ENCODE results near the gene PHACTR1.

The PHACTR1 gene

DNA sequence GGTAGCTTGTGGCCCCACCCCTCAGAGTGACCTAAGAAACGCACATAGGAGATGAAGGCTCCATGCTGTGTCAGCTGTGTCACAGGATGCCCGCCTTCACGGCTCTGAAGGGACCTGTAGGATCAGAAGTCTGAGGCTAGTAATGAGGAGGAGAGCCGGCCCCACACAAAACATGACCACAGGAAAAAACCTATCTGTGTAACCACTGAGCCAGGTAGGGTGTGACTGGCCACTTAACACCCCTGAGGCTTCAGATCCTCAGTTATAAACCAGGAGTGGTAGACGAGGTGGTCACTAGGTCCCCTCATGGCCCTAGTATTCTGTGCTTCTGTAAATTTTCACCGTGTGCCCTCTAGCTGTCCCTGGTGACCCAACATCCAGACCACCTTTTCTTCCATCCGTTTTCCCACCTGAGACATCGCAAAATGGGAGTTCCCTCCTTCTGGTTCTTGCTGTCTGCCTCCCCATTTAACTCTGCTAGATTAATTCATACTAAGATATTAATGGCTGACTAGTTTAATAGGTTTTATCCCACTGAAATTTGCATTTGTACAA, 558.9 kb downstream of the PHACTR1 start:
- no peak for DNase-seq

DNA sequence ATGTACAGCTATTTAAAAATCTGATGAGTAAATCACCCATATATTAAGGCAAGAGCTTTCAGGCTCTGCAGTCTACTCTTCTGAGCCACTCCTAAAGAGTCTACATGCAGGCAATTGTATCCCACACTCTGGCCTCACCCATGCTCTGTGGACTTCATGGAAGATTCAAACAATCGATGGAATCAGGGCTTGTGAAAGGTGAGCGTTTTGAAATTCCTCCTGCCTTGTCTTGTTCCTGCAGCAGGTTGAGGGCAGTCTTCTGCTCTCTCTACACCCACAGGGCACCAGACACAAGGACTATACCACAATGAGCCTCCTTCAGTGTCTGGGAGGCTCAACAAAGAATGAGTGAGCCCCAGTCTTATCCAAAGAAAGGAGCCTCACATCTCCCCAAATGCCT, 560.7 kb downstream of the PHACTR1 start:
- DNase-seq = no peak

- DNase-seq = no peak
Measured at GRCh38 chr6:13278164-13278563, 561.6 kb downstream of the PHACTR1 start.

DNA sequence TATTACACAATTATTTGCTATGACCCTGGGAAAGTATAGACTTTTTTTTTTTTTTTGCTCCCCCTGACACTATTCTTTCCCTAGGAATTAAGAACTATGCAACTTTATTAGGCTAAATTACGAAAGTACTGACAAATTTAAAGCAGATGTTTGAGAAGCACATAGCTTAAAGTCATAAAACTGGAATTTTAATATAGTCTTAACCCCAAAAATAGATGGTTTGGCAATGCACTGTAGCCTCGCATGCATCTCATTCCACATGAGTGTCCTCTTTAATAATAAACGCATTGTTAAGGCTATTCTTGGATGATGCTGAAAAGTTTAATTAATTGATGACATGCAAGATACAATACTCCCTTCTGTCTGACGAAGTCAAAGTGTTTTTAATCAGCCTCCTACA, 562.4 kb downstream of the PHACTR1 start:
- no peak for DNase-seq

DNA sequence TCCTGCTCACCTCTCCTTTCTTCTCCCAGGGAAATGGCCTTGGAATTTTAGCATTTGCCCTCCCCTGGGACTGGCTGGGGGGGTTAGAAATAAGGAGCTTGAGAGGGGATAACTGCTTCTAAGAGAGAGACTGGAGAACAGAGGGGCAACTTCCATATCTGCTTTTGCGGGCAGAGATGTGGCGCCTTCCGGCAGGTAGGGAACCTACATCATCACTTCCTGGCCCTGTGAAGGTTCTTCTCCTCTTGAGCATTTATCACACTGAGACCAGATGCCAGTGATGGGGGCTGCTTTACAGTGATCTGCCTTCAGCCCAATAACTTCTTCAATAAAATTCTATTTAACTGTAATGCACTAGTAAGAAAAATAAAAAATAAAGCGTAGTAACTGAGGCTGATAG, 563.7 kb downstream of the PHACTR1 start:
- no peak for DNase-seq

DNA sequence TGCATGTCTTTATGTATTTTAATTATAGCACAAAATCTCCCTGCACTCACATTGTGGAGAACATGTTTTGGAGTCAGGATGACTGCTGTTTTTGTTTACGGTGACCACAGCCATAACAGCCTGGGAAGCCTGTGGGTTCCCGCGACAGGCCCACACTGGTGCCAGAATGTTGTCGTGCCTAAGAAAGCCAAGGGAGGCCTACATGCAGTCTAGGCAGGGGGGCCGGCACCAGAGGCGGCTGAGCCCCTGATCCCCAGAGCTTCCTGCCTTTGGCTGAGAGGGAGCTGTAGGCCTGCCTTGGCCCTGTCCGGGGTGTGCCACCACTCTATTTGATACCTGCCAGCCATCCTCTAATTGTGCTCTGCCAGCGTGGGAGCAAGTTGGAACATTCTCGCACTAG, 565.1 kb downstream of the PHACTR1 start:
- DNase-seq = no peak

GRCh38 chr6:13282393-13283069, 566.0 kb downstream of the PHACTR1 start:
- DNase-seq = no peak

- no peak for DNase-seq
Measured at GRCh38 chr6:13283331-13283730, 566.8 kb downstream of the PHACTR1 start.

DNA sequence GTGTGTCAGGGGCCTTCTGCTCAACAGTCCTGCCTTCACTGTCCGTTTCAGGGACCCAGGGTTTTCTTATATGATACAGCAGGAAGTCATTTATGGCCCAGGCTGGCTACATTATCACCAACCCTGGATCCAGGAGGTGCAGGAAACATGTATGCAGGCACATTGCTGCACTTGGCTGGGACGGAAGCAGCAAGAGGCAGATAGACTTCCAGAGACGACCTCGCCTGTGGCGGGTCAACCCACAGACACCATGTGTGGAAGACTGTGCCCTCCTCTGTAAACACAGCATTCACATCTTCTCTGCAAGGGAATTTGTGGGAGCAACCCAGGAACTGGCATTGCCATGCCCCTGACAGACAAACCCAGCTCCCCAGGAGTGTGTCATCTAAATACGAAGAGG, 568.1 kb downstream of the PHACTR1 start:
- no peak for DNase-seq

- no peak for DNase-seq
Measured at GRCh38 chr6:13285705-13286104, 569.1 kb downstream of the PHACTR1 start.

GRCh38 chr6:13286181-13286580, 569.6 kb downstream of the PHACTR1 start:
- no peak for DNase-seq

DNA sequence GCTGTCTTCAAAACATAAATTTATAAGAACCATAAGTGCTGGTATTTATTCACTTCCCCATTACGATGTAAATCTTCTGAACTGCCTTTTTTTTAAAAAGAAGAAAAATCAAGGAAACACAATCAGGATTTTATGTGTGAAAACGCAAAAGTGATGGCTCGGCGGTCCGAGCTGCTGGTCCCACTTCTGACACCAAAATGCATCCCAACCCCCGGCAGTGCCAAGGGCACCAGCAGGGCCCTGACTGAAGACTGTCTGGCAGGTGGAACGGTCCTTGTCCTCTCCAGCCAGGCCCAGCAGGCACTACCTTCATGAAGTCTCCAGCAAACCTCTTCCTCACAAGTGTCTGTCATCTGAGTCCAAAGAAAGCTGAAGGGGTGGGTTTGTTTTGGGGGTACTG, 570.5 kb downstream of the PHACTR1 start:
- no peak for DNase-seq

DNA sequence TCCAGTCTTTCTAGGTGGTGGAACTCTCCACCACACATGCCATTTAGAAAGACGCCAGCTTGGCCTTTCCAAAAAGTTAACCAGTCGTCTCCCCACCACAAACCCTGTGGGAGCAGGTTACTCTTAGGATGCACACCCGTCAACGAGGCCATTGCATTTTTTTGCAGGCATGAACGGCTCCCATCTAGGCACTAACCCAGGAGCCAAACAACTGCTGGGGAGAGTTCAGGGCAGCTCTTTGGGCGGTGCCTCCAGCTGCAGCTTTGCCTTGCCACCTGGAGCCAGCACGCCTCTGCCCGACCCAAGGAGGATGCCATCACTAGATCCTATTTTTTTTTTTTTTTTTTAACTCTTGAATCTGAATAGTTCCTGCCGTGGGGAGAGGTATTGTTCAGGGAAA, 571.9 kb downstream of the PHACTR1 start:
- DNase-seq = no peak

- DNase-seq = no peak
Measured at GRCh38 chr6:13288969-13289391, 572.4 kb downstream of the PHACTR1 start.

DNA sequence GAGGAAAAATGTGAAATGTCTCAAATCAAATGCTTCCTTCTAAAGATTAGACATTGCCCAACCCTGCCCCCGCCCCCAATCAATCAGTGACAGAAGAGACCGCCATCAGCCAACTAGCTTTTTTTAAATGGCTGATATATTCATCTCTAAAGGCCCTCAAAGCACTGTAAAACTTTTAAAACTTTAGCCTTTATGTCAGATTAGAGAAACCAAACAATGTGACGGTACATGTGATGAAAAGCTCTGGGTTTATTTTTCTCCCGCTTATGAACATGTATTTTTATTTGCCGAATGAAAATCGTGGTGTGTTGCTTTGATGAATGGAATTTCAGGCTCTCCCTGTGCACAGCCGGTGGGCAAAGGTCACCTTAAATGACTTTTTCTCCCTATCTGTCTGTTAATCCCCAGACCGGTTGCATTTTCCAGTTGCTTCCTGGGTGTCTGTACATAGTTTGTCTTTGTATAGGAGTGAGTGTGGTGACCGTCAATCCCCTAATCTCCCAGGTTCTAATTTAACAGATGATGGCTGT, 573.3 kb downstream of the PHACTR1 start:
- DNase-seq = no peak

- DNase-seq = no peak
Measured at GRCh38 chr6:13290335-13290734, 573.8 kb downstream of the PHACTR1 start.

GRCh38 chr6:13292774-13293173, 576.2 kb downstream of the PHACTR1 start:
- DNase-seq = no peak

DNA sequence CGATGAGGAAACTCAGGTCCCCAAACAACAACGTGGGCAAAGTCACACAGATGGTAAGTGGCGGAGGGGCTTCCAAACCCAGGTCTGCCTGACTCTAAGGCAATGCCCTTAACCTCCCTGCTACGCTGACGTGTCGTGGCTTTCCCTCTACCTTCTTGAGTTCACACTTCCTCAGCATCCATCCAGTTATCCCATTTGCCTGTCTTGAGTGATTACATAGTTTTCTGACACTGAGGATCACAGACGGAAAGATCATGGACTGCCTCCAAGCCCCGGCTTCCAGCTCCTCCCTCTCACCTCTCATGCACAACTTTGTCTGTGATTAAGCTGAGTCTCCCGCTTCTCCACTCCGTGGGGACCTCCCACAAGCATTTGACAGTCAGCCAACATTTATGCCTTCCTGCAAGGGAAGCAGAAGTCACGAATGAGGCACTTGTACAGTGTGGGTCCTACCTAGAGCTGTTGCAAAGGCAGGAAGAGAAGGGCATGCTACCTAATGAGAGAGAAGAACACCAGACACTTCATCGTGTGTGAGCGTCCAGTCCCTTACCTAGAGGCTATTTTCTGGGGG, 578.0 kb downstream of the PHACTR1 start:
- DNase-seq = no peak

- no peak for DNase-seq
Measured at GRCh38 chr6:13295576-13295975, 579.0 kb downstream of the PHACTR1 start.

DNA sequence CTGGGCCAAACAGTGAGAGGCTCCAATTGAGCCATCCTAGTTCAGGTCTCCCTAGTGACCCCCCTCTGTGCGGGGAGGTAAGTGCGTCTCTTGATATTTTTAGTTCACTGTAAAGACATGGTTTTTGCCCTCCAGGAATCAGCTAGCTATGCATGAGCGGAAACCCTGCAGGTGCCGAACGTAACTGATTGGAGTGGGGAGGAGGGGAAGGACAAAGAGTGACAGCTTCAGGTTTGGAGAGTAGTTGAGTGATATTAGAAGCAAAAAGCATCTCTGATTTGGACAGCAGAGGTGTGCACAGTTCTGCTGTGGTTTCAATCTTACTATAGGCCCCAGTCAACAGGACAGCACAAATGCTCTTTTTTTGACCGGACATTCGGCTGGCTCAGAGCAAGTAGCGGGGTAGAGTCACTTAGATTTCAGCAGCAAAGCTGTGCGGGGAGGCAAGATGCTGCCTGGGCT, 580.0 kb downstream of the PHACTR1 start:
- no peak for DNase-seq

GRCh38 chr6:13297391-13297790, 580.8 kb downstream of the PHACTR1 start:
- no peak for DNase-seq

DNA sequence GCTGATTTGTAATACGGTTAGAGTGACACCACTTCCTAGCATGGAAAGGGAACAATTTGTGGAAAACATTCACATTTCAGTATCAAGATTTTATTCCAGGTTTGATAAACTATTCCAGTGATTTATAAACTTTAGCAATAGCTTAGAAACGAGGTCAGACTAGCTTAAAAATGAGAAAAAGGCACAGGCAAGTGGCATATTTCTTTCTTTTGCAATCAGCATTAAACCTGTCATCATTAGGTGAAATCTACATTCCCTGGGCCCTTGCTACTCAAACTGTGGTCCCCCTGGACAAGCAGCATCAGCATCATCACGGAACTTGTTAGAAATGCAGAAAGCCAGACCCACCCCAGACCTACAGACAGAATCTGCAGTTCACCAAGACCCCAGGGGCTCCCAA, 581.9 kb downstream of the PHACTR1 start:
- DNase-seq = no peak

DNA sequence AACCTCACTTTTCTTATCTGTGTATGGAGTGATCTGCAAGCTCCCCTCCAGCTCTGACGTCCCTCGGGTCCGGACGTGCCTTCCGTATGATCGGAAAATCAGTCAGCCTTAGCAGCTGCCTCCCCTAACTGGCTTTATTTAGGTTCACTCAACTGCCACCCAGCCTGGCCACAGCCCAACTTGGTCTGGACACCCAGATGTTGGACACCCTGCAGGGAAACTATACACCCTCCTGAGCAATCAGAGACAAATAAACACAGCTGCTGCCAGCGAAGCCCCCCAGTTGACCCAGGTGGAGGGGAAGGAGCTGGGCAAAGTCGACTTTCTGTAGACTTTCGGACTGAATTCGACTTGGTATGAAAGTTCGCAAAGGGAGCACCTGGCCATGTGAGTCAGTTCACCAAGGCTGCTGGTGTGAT, 582.8 kb downstream of the PHACTR1 start:
- no peak for DNase-seq

DNA sequence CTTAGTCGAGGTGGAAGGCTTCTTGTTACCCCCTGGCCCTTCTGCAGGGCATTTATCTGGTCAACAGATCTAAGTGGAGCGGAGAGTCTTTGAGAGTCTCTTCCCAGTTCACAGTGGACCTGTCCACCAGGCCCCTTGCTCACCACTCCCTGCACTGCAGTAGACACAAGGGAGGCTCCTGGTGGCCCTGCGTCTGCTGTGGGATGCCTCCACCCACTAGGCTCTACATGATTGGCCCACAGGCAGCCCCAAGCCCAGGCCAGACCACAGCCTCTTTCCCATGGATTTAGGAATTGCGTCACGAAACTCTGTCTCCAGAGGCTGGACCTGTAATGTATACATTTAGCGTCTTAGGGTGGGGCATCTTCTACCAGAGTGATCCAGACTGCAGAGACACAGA, 583.4 kb downstream of the PHACTR1 start:
- DNase-seq = no peak

All from CD4-positive, alpha-beta T cell treated with Interleukin-10 for 1 hour (primary cell).